NCI-H128 (cell line): ENCODE measurements around the gene NBEA.

Source experiments
- DNase-seq: peaks from one replicate; lab custom pipeline; 2025; ENCODE audit not compliant: unreplicated experiment; lab: John Stamatoyannopoulos, UW

Gene NBEA

GRCh38 chr13:35256459-35257148, 314.5 kb downstream of the NBEA start:
- no peak for DNase-seq

DNA sequence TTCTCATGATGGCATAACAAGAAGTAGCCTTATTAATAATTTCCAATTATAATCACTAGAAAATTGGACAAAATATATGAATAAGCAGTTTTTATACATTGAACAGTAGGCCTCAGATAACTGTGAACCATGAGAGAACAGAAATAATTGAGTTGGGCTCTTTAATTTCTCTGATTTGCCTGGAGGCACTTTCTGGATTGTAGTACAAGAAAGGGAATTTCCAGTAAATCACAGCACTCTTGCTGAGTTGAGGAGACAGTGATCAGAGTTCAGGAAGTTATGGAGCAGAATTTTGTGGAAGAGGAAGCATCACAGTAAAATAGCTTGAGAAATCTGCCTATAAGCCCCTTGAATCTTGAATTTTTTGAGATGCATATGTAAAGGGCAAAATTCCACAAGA, 318.2 kb downstream of the NBEA start:
- DNase-seq: no peak

DNA sequence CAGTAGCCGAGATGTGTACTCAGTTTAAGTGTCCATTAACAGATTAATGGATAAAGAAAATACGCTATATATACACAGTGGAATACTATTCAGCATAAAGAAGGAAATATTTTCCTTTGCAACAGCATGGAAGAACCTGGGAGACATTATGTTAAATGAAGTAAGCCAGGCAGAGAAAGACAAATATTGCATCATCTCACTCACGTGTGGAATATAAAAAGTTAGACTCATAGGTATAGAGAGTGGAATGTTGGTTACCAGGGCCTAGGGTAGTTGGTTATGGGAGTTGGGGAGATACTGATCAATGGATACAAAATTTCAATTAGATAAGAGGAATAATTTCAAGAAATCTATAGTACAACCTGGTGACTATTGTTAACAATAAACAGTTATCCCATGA, 324.3 kb downstream of the NBEA start:
- DNase-seq: no peak

GRCh38 chr13:35278917-35279316, 336.8 kb downstream of the NBEA start:
- DNase-seq: no peak

DNA sequence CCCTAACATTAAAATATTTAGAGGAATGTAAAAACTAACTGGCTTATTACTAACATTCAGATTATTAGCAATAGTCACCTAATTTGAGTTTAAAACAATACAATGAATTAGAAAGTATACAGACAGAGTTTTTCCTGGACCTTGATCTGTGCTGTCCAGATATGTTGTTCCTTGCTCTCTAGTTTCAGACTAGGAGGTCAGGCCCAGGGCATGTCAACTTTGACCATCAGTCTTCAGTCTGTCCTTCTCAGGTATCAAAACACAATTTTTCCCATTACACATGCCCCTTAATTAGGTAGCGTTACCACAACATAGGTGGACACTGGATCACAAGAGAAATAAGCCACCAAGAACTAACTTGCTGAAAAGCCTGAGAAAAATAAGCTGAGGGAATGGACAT, 337.4 kb downstream of the NBEA start:
- DNase-seq: no peak

DNA sequence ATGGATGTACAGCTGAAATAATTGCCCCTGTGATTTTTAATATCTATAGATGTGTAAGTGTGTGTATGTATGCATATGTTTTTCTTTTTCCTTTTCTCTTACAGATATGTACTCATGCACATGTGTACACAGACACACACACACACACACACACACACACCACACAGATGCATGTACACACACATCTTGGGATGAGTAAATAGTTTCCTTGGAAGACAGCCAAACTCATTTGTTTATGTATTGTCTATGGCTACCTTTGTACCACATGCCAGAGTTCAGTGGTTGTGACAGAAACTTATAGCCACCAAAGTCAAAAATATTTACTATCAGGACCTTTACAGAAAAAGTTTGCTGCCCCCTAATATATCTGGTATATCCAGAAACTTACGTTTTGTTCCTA, 341.8 kb downstream of the NBEA start:
- no peak for DNase-seq

DNA sequence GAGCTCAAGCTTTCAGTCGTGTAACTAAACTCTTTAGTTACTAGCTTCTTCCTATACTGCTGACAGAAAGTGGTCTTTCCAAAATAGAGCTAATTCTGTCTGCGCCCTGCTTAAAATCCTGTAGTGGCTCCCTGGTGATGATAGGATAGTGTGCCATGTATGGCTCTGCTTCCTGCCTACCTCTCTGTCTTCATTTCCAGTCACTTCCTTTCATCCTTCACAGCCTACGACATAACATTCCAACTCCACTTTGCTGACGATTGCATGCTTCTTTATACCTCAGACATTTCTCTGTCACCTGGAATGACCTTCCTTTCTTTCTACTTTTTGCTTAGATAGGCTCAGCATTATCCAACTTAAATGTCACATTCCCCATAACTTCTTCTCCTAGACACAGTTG, 343.6 kb downstream of the NBEA start:
- no peak for DNase-seq

- DNase-seq: no peak
Observed at GRCh38 chr13:35292329-35292728, 350.3 kb downstream of the NBEA start.

- no peak for DNase-seq
Observed at GRCh38 chr13:35293579-35294226, 351.6 kb downstream of the NBEA start.

DNA sequence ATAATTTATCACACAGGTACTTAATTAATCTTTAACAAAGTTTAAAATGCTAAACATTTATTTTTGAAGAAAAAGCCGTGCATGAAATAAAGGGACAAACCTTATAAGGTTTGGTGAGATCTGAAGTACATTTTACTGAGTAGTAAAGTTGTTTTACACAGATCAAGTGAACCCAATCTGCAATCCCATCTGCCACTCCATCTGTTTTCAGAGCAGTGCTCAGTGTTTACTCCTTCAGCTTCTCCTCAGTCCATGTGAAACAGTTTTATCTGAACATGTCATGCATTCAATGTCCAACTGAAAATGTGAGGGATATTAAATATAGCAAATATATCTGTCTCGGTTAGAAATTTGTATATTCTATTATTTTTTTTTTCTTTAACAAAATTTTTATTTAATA, 367.6 kb downstream of the NBEA start:
- DNase-seq: no peak

GRCh38 chr13:35332134-35332533, 390.1 kb downstream of the NBEA start:
- no peak for DNase-seq

DNA sequence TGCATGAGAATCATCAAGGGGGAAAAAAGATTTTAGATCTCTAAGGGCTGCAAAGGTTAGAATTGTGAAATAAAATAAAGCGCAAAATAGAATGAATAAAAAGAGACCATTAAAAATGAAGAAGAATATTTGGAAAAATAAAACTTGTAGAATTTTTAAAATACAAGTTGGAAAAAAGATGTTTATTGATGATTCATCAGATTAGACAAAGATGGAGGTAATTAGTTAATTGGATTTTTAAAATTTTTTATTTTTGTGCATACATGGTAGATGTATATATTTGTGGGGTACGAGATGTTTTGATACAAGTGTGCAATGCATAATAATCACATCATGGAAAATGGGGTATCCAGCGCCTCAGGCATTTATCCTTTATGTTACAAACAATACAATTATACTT, 391.1 kb downstream of the NBEA start:
- DNase-seq: no peak

DNA sequence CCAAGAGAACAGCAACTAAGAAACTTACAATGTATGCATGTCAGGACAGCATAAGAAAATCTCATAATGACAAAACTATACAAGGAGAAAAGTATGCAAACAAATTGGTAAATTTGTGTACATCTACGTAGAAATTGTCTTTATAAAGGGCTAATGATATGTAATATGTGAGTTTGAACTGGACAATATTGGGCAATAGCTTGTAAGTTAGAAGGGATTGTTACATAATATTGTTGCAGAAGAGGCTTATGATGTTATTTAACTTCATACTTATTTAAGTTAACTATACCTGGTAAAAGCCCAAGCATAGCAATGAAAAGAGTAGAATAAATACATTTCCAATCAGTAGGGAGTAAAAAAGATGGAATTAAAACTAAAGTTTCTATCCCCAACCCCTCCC, 400.4 kb downstream of the NBEA start:
- no peak for DNase-seq

GRCh38 chr13:35343417-35343816, 401.3 kb downstream of the NBEA start:
- no peak for DNase-seq

GRCh38 chr13:35345992-35346391, 403.9 kb downstream of the NBEA start:
- DNase-seq: no peak

DNA sequence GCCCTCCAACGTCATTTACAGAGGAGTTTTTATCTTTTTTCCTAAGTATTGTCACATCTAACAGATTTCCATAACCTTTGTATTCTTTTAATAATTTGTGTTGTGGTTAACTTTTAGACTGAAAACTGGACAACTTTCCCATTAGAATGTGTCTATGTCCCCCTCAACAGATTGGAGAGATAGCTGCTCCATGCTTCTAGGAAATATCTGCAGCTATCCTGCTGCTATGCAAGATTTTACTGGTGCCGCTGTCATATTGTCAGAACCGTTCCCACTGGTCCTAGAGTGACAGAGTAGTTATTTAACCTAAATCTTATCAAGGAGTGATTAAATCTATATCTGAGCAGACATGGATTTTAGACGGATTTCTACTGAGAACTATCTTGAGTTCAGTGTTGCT, 404.4 kb downstream of the NBEA start:
- DNase-seq: no peak

DNA sequence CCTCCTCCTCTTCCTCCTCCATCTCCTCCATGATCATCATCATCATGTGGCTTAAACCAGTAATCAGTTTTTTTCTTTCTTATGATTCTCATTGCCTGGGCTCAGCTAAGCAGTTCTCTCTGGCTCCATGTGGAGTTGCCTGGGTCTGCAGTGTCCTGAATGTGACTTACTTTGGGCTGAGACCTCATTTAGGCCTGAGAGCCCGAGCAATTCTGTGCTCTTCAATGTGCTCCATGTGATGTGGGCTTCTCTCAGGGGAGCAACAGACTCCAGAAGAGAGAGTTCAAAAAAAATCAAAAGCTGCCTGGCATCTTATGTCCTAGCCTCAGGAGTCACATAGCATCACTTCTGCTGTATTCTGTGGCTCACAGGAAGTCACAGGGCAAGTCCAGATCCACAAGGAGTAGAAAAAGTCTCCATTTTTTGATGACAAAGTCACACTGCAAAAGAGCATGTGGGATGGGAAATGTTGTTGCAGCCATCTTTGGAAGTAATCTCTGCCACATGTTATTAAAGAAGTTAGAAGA, 405.7 kb downstream of the NBEA start:
- no peak for DNase-seq

- DNase-seq: no peak
Observed at GRCh38 chr13:35349052-35349451, 407.0 kb downstream of the NBEA start.

GRCh38 chr13:35349673-35350278, 407.7 kb downstream of the NBEA start:
- DNase-seq: no peak

- DNase-seq: no peak
Observed at GRCh38 chr13:35354285-35354684, 412.2 kb downstream of the NBEA start.

DNA sequence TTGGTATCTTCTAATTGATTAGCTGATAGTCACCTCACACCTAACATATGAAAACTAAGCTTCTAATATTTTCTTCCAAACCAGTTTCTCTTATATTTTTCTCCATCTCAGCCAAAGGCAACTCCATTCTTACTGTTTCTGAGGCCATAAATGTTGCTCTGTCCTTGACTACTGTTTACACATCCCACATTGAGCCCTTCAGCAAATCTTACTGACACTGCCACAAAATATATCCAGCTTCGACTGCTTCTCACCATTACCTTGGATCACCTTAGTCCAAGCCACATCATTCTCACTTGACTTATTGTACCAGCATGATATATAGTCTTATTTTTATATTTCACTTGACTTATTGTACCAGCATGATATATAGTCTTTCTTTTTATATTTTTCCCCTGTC, 412.8 kb downstream of the NBEA start:
- no peak for DNase-seq

GRCh38 chr13:35356572-35356971, 414.5 kb downstream of the NBEA start:
- DNase-seq: no peak
